ENCODE measurements around the gene COX10.

- TF ChIP-seq, protein P1, sequence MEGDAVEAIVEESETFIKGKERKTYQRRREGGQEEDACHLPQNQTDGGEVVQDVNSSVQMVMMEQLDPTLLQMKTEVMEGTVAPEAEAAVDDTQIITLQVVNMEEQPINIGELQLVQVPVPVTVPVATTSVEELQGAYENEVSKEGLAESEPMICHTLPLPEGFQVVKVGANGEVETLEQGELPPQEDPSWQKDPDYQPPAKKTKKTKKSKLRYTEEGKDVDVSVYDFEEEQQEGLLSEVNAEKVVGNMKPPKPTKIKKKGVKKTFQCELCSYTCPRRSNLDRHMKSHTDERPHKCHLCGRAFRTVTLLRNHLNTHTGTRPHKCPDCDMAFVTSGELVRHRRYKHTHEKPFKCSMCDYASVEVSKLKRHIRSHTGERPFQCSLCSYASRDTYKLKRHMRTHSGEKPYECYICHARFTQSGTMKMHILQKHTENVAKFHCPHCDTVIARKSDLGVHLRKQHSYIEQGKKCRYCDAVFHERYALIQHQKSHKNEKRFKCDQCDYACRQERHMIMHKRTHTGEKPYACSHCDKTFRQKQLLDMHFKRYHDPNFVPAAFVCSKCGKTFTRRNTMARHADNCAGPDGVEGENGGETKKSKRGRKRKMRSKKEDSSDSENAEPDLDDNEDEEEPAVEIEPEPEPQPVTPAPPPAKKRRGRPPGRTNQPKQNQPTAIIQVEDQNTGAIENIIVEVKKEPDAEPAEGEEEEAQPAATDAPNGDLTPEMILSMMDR (conservative IDR thresholded peaks at IDR 0.05; ENCODE audit: low read length), result no peak
- TF ChIP-seq EZH2phosphoT487 (IDR thresholded peaks at IDR 0.05; ENCODE audit: borderline replicate concordance, low read depth, low read length), result no peak
Measured at GRCh38 chr17:14222611-14223010, 153.3 kb downstream of the COX10 start.

Data from OCI-LY7 (cell line).